Type B pancreatic cell (in vitro differentiated cells): ENCODE results near the gene IFI35. TPM values are rescaled to one million over a fixed set of nuclear protein-coding genes. Genes with fewer than 3 reads are reported as not detected.

Experiments used
- DNase-seq: peaks from one replicate; pipeline ENCODE4 v3.0.0; 2021; ENCODE audit warnings: mixed read lengths; ENCODE audit not compliant: unreplicated experiment; ENCODE audit errors: extremely low spot score
- H3K27ac Mint-ChIP-seq: 2 replicates; pipeline ENCODE4 v1.8.0; 2021; ENCODE audit warnings: mild to moderate bottlenecking, mixed read lengths
- H3K27me3 Mint-ChIP-seq: 2 replicates; pipeline ENCODE4 v1.8.0; 2021; ENCODE audit warnings: mixed read lengths
- H3K36me3 Mint-ChIP-seq: 2 replicates; pipeline ENCODE4 v1.8.0; 2021; ENCODE audit warnings: mixed read lengths
- H3K4me1 Mint-ChIP-seq: one replicate; pipeline ENCODE4 v1.8.0; 2021; ENCODE audit warnings: mixed read lengths; ENCODE audit not compliant: unreplicated experiment
- H3K4me3 Mint-ChIP-seq: 2 replicates; pipeline ENCODE4 v1.8.0; 2021; ENCODE audit warnings: mild to moderate bottlenecking, mixed read lengths
- H3K9me3 Mint-ChIP-seq: 2 replicates; pipeline ENCODE4 v1.8.0; 2021; ENCODE audit warnings: mixed read lengths
- total RNA-seq: library from RNA; stranded (reverse); gene quantifications from 2 replicates; pipeline ENCODE4 v1.2.1, GENCODE V29; 2021; ENCODE audit warnings: low replicate concordance
- TF ChIP-seq, protein P1 (sequence below): fragments of 200-600 bp; sonication (generic); conservative IDR thresholded peaks from 2 replicates; pipeline ENCODE4 v1.5.0; 2021; ENCODE audit warnings: antibody characterized with exemption, mild to moderate bottlenecking

The IFI35 gene
- total RNA-seq, 1 donor from 2014 or later, result 6.6 TPM

DNA sequence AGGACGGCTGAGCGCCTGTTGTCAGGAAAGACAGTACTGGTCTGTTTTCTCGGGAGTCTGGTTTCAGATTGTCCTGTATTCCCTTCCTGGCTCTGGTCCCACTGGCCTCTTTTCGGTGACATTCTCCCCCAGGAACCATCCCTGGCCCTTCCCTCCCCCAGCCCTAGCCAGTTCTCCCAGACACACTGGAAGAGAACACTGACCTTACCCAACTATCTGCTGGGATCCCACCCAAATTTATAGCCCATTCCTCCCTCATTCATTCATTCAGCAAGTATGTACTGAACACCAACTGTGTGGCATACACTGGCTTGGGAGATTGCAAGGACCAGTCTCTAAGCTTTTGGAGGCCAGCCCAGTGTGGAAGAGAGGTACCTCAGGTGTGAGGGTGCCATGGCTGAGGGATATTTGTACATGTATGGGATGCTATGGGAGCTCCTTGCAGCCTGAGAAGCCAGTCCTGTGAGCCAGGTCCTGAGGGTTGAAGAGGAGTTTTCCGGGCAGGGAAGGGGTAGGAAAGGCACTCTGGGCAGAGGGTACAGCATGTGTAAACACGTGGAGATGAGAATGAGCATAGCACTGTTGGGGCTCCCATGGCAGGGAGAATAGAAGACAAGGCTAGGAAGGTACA lies 23.7 kb downstream of the IFI35 start:
- Mint-ChIP-seq H3K9me3 (no peaks in the 10 kb centered on the region), H3K4me3 (no peak overlapping the region), H3K4me1 (peaks cover 22% of the 10 kb centered on the region), H3K27me3 (no peaks in the 10 kb centered on the region), H3K36me3 (no peaks in the 10 kb centered on the region), H3K27ac (peak overlapping the region; percentile 29)
- TF ChIP-seq, protein P1, sequence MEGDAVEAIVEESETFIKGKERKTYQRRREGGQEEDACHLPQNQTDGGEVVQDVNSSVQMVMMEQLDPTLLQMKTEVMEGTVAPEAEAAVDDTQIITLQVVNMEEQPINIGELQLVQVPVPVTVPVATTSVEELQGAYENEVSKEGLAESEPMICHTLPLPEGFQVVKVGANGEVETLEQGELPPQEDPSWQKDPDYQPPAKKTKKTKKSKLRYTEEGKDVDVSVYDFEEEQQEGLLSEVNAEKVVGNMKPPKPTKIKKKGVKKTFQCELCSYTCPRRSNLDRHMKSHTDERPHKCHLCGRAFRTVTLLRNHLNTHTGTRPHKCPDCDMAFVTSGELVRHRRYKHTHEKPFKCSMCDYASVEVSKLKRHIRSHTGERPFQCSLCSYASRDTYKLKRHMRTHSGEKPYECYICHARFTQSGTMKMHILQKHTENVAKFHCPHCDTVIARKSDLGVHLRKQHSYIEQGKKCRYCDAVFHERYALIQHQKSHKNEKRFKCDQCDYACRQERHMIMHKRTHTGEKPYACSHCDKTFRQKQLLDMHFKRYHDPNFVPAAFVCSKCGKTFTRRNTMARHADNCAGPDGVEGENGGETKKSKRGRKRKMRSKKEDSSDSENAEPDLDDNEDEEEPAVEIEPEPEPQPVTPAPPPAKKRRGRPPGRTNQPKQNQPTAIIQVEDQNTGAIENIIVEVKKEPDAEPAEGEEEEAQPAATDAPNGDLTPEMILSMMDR, result no peak
- DNase-seq, result no peak

DNA sequence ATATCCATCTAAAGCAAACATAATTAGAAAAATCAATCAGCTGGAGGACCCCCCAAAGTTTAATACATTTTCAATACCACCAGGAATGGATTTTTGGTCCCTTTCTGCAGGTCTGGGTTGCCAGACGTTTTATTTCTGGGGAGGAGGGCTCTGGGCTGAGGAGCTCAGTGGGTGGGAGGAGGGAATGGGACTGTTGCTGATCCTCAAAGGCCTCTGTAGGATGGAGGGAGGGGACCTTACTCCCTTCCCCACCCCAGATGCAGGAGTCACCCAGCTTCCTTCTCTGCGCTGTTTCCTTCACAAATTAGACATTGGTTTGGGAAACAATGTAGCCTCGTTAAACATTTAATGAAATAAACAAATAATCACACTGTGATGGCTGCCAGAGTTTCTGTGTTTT lies 25.1 kb downstream of the IFI35 start:
- no peak overlapping the region for H3K27ac Mint-ChIP-seq
- TF ChIP-seq, protein P1, result no peak
- H3K4me3 Mint-ChIP-seq, result no peak overlapping the region
- no peaks in the 10 kb centered on the region for H3K9me3 Mint-ChIP-seq
- DNase-seq, result no peak
- H3K4me1 Mint-ChIP-seq, result peaks cover 28% of the 10 kb centered on the region
- no peaks in the 10 kb centered on the region for H3K36me3 Mint-ChIP-seq
- no peaks in the 10 kb centered on the region for H3K27me3 Mint-ChIP-seq

DNA sequence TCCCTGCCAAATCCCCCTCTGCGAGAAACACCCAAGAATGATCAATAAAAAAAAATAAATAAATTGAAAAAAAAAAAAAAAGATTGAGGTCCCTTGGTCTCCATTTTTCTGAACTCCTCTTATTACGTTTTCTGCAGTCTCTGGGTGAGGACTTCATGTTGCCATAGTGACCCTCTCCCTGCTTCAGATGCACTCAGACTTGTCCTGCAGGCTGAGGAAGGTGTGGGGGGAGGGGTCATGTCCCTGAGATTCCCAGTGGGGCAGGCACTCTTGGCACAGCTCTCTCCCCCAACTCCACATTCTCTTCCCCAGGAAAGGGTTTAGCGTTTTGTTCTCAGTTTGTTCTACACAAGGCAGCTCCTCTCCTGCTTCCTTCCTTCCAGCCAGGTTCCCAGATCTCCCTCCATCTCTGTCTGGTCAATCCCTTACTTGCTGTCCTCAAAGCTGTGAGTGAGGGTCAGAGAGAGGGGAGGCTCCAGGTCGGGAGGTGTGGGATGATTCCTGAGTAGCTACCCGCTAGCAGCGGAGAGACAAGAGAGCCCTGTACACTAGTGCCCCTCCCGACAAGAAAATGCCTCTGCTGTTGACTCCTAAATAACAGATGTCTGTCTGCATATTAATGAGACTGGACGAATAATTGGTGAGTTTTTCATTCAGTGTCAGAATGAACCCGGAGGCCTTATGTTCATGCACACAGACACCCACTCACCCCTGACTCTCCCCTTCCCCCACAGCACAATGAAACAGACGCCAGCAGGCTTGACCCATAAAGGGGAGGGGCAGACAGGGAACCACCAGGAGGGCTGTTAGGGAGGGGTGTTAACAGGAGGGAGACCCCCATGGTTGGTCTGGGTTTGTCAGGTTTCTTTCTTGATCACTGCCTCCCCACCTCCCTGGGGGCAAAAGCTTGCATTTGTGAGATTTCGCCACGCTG lies 27.6 kb downstream of the IFI35 start:
- no peaks in the 10 kb centered on the region for H3K36me3 Mint-ChIP-seq
- peaks cover 24% of the 10 kb centered on the region for H3K4me1 Mint-ChIP-seq
- no peaks in the 10 kb centered on the region for H3K9me3 Mint-ChIP-seq
- DNase-seq, result no peak
- H3K27ac Mint-ChIP-seq, result peak overlapping the region; percentile 64
- TF ChIP-seq, protein P1, result no peak
- peak overlapping the region; percentile 69 for H3K4me3 Mint-ChIP-seq
- H3K27me3 Mint-ChIP-seq, result no peaks in the 10 kb centered on the region

DNA sequence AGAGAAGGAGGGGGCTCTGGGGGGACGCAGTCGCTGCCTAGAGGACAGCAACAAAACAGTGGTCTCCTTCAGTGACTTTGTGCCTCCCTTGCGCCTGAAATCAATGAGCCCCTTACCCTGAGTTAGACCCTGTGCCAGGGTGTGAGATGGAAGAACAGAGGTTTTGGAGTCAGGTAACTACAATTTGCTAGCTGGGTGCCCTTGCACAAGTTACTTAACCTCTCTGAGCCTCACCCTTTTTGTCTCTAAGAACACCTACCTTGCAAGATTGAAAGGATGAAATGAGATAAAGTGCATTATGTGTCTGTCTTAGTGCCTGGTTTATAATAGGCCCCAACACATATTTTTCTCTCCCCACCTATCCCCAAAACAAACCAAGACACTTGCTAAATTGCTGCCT lies 28.3 kb downstream of the IFI35 start:
- H3K27me3 Mint-ChIP-seq, result no peaks in the 10 kb centered on the region
- DNase-seq, result no peak
- no peaks in the 10 kb centered on the region for H3K36me3 Mint-ChIP-seq
- TF ChIP-seq, protein P1, result no peak
- no peak overlapping the region for H3K4me3 Mint-ChIP-seq
- H3K27ac Mint-ChIP-seq, result no peak overlapping the region
- H3K4me1 Mint-ChIP-seq, result peaks cover 24% of the 10 kb centered on the region
- H3K9me3 Mint-ChIP-seq, result no peaks in the 10 kb centered on the region

DNA sequence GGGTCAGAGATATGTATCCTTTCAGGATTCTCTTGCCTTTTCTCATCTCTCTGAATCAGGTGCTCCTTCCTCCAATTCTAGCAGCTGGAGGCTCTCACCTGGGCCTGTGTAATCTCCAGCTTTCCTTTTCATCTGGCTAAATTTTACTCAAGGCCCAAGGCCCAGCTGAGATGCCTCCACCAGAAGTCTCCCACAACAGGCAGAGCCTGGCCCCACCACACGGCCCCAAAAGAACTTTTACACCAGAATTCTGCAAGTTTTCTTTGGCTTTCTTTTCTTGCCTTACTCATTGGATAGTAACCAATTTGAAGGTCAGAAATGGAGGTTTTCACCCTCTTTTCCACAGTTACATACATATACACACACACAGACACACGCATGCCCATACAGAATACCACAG lies 33.1 kb downstream of the IFI35 start:
- Mint-ChIP-seq H3K36me3 (no peaks in the 10 kb centered on the region), H3K27ac (no peak overlapping the region), H3K4me1 (peaks cover 16% of the 10 kb centered on the region)

More for the DNA sequence above, 33.1 kb downstream of the IFI35 start:
- TF ChIP-seq, protein P1, result no peak
- no peaks in the 10 kb centered on the region for H3K27me3 Mint-ChIP-seq
- H3K4me3 Mint-ChIP-seq, result no peak overlapping the region
- no peak for DNase-seq
- no peaks in the 10 kb centered on the region for H3K9me3 Mint-ChIP-seq
